Gastroesophageal sphincter (tissue), 4 donors: Measurements from ENCODE around the gene CACNA2D3. TPM values are rescaled to one million over a fixed set of nuclear protein-coding genes. Genes with fewer than 3 reads are reported as not detected.

Experiments
- ATAC-seq: fragments of 150-250 bp; one replicate; pipeline ENCODE4 v1.9.1; 2016; ENCODE audit warnings: mild to moderate bottlenecking, moderate library complexity
- H3K27ac ChIP-seq, 4 donors: fragments of 200-600 bp; sonication (generic) in 3 of 4; 1 replicate in 3 of 4; 2 replicates in 1 of 4; pipeline ENCODE4 v1.5.1; 2016 to 2019
- H3K27me3 ChIP-seq: fragments of 200-600 bp; sonication (generic); one replicate; pipeline ENCODE4 v1.5.1; 2019
- H3K36me3 ChIP-seq, 2 donors: fragments of 200-600 bp; sonication (generic); one replicate each; pipeline ENCODE4 v1.5.1; 2019; ENCODE audit warnings: control low read depth in 1 of 2
- H3K4me1 ChIP-seq, 3 donors: fragments of 200-600 bp; sonication (generic); 1 replicate in 2 of 3; 2 replicates in 1 of 3; pipeline ENCODE4 v1.5.1; 2016 to 2019; ENCODE audit warnings: control low read depth in 2 of 3
- H3K4me3 ChIP-seq, 2 donors: fragments of 200-600 bp; sonication (generic); one replicate each; pipeline ENCODE4 v1.5.1; 2019; ENCODE audit warnings: mild to moderate bottlenecking in 1 of 2, moderate library complexity in 1 of 2
- H3K9me3 ChIP-seq, 3 donors: fragments of 200-600 bp; sonication (generic); one replicate each; pipeline ENCODE4 v1.5.1; 2017 to 2019; ENCODE audit warnings: control low read depth in 2 of 3
- EP300 ChIP-seq: sonication (generic); formaldehyde crosslinking; IDR thresholded peaks from one replicate; pipeline ENCODE4 v1.6.1; 2017; ENCODE audit warnings: antibody characterized with exemption, mild to moderate bottlenecking
- POLR2A ChIP-seq, 2 donors: fragments of 450-650 bp; IDR thresholded peaks; one replicate each; pipeline ENCODE4 v1.6.1; 2017; ENCODE audit warnings: antibody characterized with exemption in 2 of 2, mild to moderate bottlenecking in 2 of 2, moderate library complexity in 1 of 2
- POLR2AphosphoS5 ChIP-seq: sonication (generic); formaldehyde crosslinking; IDR thresholded peaks from one replicate; pipeline ENCODE4 v1.6.1; 2017; ENCODE audit warnings: antibody characterized with exemption
- WGBS, 2 donors: methylation state at CpG; one replicate each; pipeline ENCODE4 v1.1.5; 2018; ENCODE audit warnings: low coverage in 1 of 2; 5-methylcytosine and 5-hydroxymethylcytosine counted together
- total RNA-seq, 4 donors: library from RNA; depleted of rRNA; stranded (reverse); fragments of >200 nt; gene quantifications; one replicate each; pipeline ENCODE4 v1.1.0, GENCODE V29; 2016
- TF ChIP-seq, protein P1 (sequence below), 4 experiments: fragments of 200-600 bp in 2 of 4; fragments of 450-650 bp in 2 of 4; sonication (generic) in 1 of 4; IDR thresholded peaks; one replicate each; pipeline ENCODE4 v1.5.1; 2017 to 2019; ENCODE audit warnings: antibody characterized with exemption in 4 of 4, mild to moderate bottlenecking in 2 of 4, moderate library complexity in 2 of 4

The CACNA2D3 gene
- total RNA-seq, 4 donors from 2014 or later: 0.94 to 6.5 (median 3.5) TPM

DNA sequence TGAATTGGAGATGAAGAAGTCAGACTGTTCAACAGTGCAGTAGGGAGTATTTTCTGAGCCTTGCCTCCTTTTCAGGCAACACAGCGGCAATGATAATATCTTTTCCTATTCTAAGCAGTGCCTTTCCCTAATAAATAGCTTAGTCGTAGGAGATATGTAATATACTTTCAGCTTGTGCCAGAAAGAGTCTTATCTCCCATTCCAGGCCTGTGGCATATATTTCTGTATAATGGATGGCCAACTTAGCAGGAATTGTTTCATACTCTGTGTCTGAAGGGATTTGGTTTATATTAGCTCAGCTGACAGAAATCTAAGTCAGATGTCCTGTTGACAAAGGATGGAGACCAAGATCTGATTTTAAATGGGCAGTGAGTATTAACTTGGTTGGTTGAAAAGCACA is 397.1 kb downstream of the CACNA2D3 start:
- no peak overlapping the region for H3K4me3 ChIP-seq
- ATAC-seq: no peak
- H3K4me1 ChIP-seq: no peaks in the 10 kb centered on the region
- no peaks in the 10 kb centered on the region for H3K27me3 ChIP-seq
- 39 to 71% methylated on average over 2 of the region's 2 CpGs for WGBS, 2 donors
- H3K36me3 ChIP-seq: no peaks in the 10 kb centered on the region
- H3K9me3 ChIP-seq: peaks cover 0 to 45% (median 0%) of the 10 kb centered on the region in 3 donors
- H3K27ac ChIP-seq: no peak overlapping the region
- TF ChIP-seq, protein P1, sequence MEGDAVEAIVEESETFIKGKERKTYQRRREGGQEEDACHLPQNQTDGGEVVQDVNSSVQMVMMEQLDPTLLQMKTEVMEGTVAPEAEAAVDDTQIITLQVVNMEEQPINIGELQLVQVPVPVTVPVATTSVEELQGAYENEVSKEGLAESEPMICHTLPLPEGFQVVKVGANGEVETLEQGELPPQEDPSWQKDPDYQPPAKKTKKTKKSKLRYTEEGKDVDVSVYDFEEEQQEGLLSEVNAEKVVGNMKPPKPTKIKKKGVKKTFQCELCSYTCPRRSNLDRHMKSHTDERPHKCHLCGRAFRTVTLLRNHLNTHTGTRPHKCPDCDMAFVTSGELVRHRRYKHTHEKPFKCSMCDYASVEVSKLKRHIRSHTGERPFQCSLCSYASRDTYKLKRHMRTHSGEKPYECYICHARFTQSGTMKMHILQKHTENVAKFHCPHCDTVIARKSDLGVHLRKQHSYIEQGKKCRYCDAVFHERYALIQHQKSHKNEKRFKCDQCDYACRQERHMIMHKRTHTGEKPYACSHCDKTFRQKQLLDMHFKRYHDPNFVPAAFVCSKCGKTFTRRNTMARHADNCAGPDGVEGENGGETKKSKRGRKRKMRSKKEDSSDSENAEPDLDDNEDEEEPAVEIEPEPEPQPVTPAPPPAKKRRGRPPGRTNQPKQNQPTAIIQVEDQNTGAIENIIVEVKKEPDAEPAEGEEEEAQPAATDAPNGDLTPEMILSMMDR (IDR thresholded peaks at IDR 0.05): no peak
- no peak for TF ChIP-seq POLR2A (IDR thresholded peaks at IDR 0.05)
- TF ChIP-seq EP300: no peak
- no peak for TF ChIP-seq POLR2AphosphoS5

DNA sequence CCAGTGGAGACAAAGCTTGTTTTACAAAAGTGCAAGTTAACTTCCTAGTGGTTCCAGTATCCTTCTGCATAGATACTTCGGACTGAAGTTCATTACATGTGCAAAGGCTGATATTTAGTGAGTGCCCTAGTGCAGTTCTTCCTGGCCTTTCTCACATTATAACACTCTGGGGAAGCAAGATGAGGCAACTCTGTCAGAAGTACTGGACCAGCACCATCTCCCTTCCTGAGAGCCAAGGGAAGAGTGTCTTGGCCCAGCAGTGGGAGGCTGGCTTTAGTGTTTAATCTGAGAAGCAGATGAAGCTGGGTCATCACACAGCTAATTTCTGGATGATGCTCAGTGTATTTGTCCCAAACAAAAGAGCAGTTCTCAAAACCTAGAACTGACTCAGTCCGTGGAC is 397.7 kb downstream of the CACNA2D3 start:
- WGBS, 2 donors: 55 to 83% methylated on average over 2 of the region's 2 CpGs
- ATAC-seq: peak; percentile 41
- Histone ChIP-seq H3K4me3 (no peak overlapping the region), H3K27ac (no peak overlapping the region), H3K4me1 (no peaks in the 10 kb centered on the region), H3K27me3 (no peaks in the 10 kb centered on the region), H3K36me3 (no peaks in the 10 kb centered on the region), H3K9me3 (peaks cover 0 to 51% (median 0%) of the 10 kb centered on the region in 3 donors)
- TF ChIP-seq EP300: no peak

DNA sequence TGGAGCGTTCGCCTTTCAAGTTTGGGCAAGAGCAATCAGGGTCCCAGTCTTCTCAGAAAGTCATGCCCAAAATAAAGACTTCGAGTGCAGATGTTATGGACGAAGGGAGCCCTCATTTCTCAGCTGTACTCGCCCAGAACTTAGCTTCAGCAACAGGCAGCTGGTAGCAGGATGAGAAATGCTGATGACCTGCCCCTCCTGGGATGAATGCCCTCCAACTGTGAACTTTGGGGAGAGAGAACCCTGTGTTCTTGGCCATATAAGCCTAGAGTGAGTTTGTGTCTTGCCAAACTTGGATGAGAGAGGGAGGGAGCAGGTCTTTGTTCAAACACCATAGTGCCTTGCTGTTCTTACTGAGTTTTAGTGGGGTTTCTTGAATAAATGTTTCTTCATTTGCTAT is 405.2 kb downstream of the CACNA2D3 start:
- Histone ChIP-seq H3K9me3 (peaks cover 0 to 44% (median 0%) of the 10 kb centered on the region in 3 donors), H3K27me3 (no peaks in the 10 kb centered on the region), H3K36me3 (no peaks in the 10 kb centered on the region), H3K27ac (no peak overlapping the region), H3K4me3 (no peak overlapping the region), H3K4me1 (no peaks in the 10 kb centered on the region)
- 92 to 100% methylated on average over 2 of the region's 5 CpGs for WGBS, 2 donors
- TF ChIP-seq POLR2AphosphoS5 (peak; percentile 38), POLR2A (IDR thresholded peaks at IDR 0.05) (no peak), EP300 (no peak)
- no peak for ATAC-seq

DNA sequence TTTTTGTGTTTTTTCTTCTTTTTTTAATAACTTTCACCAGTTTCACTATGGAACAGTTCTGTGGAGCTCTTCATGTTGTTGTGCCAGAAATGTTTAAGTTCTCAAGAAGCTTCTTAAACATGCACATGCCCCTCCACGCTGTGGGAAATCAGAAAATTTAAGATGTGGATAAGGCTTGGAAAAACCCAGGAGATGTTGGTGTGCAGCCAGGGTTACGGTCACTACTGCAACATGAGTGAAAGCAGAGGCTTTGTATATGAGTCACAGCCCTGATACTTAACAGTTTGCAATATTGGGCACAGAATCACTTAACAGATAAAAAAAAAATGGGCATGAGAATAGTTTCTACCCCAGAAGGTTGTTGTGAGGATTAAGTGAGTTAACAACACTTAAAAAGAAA is 405.6 kb downstream of the CACNA2D3 start:
- H3K27me3 ChIP-seq: no peaks in the 10 kb centered on the region
- no peak for ATAC-seq
- 17 to 36% methylated on average over 1 to 2 of the region's 2 CpGs for WGBS, 2 donors
- H3K9me3 ChIP-seq: peaks cover 0 to 40% (median 0%) of the 10 kb centered on the region in 3 donors
- no peaks in the 10 kb centered on the region for H3K4me1 ChIP-seq
- no peak overlapping the region for H3K4me3 ChIP-seq
- H3K36me3 ChIP-seq: no peaks in the 10 kb centered on the region
- H3K27ac ChIP-seq: no peak overlapping the region
- TF ChIP-seq, protein P1 (IDR thresholded peaks at IDR 0.05): no peak
- TF ChIP-seq POLR2A (IDR thresholded peaks at IDR 0.05) (no peak), EP300 (no peak), POLR2AphosphoS5 (no peak)

DNA sequence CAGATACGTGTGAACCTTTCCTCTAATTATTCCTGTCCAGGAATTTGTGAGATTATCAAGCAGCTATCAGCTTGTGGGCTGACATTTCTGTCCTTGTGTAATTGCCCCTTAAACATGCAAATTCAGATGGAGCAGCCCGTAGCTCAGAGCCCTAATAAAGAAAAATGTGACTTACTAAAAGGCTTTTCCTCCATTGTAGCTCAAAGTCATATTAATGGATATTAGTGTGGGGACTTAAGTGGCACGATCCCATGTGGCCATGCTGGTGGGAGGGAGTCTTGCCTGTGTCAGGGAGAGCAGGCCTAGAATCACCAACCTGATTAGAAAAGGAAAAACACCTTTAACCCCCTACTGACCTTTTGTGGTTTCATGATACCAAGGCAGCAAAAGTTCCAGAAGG is 406.3 kb downstream of the CACNA2D3 start:
- no peak for ATAC-seq
- WGBS, 2 donors: 50 to 55% methylated on average over 2 to 3 of the region's 3 CpGs

DNA sequence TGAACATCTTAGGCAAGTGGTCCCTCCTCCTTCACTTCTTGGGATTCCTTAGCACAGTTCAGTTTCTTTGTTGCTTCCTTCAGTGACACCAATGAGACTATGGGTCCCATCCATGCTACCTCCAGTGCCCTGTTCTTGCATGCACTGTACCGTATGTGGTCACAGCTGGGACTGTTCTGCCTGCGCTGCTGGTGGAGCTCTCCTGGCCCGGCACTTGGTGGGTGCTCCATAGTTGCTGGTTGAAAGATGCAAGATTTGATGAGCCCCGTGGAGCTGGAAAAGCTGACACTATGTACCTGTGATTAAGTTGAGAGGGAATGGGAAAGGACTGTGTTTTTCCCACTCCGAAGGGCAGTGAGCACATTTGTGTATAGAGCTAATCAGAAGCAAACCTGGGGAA is 407.7 kb downstream of the CACNA2D3 start:
- Histone ChIP-seq H3K27ac (no peak overlapping the region), H3K4me3 (no peak overlapping the region), H3K36me3 (no peaks in the 10 kb centered on the region), H3K9me3 (peaks cover 0 to 18% (median 0%) of the 10 kb centered on the region in 3 donors), H3K27me3 (no peaks in the 10 kb centered on the region), H3K4me1 (no peaks in the 10 kb centered on the region)
- WGBS, 2 donors: 67 to 100% methylated on average over 1 of the region's 5 CpGs
- TF ChIP-seq POLR2AphosphoS5: no peak
- no peak for TF ChIP-seq POLR2A (IDR thresholded peaks at IDR 0.05)
- no peak for TF ChIP-seq EP300
- TF ChIP-seq, protein P1 (IDR thresholded peaks at IDR 0.05): no peak
- no peak for ATAC-seq

More for the DNA sequence above, 406.3 kb downstream of the CACNA2D3 start:
- no peak for TF ChIP-seq EP300
- TF ChIP-seq POLR2AphosphoS5: no peak
- TF ChIP-seq POLR2A (IDR thresholded peaks at IDR 0.05): no peak
- TF ChIP-seq, protein P1 (IDR thresholded peaks at IDR 0.05): no peak
- Histone ChIP-seq H3K36me3 (no peaks in the 10 kb centered on the region), H3K9me3 (peaks cover 0 to 33% (median 0%) of the 10 kb centered on the region in 3 donors), H3K4me3 (no peak overlapping the region), H3K27ac (no peak overlapping the region), H3K27me3 (no peaks in the 10 kb centered on the region), H3K4me1 (no peaks in the 10 kb centered on the region)
